ENCODE results near the gene MISP3.

Gene MISP3

GRCh38 chr19:14081797-14082674, 9.4 kb downstream of the MISP3 start:
- DNase-seq, result peak; percentile 31

GRCh38 chr19:14082675-14082960, 10.0 kb downstream of the MISP3 start:
- DNase-seq, result no peak

- no peak for DNase-seq
Observed at GRCh38 chr19:14085309-14085995, 12.9 kb downstream of the MISP3 start, which contains the start of gene C19orf67. Gene C19orf67, minus strand, starts transcription at chr19:14085783. Its CDS starts 156 bp downstream, at chr19:14085627.

GRCh38 chr19:14086098-14086497, 13.5 kb downstream of the MISP3 start:
- no peak for DNase-seq

- DNase-seq, result no peak
Observed at GRCh38 chr19:14088634-14089411, 16.2 kb downstream of the MISP3 start.

GRCh38 chr19:14089412-14089661, 16.8 kb downstream of the MISP3 start:
- DNase-seq, result peak; percentile 30

- peak; percentile 63 for DNase-seq
Observed at GRCh38 chr19:14089662-14090508, 17.3 kb downstream of the MISP3 start.

GRCh38 chr19:14090509-14091080, 18.0 kb downstream of the MISP3 start, which contains the start of gene SAMD1:
Gene SAMD1, minus strand, starts transcription at chr19:14090751.
- DNase-seq, result peak; percentile 83

- DNase-seq, result peak; percentile 39
Observed at GRCh38 chr19:14091081-14091812, 18.7 kb downstream of the MISP3 start.

GRCh38 chr19:14091813-14092462, 19.4 kb downstream of the MISP3 start:
- peak; percentile 34 for DNase-seq

- DNase-seq, result no peak
Observed at GRCh38 chr19:14093117-14093823, 20.7 kb downstream of the MISP3 start.

- no peak for DNase-seq
Observed at GRCh38 chr19:14094854-14095253, 22.3 kb downstream of the MISP3 start.

- DNase-seq, result no peak
Observed at GRCh38 chr19:14096272-14096992, 23.8 kb downstream of the MISP3 start.

GRCh38 chr19:14097532-14098151, 25.1 kb downstream of the MISP3 start:
- no peak for DNase-seq

- no peak for DNase-seq
Observed at GRCh38 chr19:14101003-14101545, 28.5 kb downstream of the MISP3 start.

- no peak for DNase-seq
Observed at GRCh38 chr19:14102102-14102696, 29.6 kb downstream of the MISP3 start.

- no peak for DNase-seq
Observed at GRCh38 chr19:14102756-14103155, 30.2 kb downstream of the MISP3 start.

- DNase-seq, result no peak
Observed at GRCh38 chr19:14103310-14103709, 30.7 kb downstream of the MISP3 start.

- no peak for DNase-seq
Observed at GRCh38 chr19:14105680-14106079, 33.1 kb downstream of the MISP3 start.
